GM19240 (cell line): Measurements from ENCODE around the gene TBK1.
"Not testable (repeated sequence)": the region's sequence is repeated elsewhere in the genome, so short reads cannot be mapped to it uniquely, and the experiment has no call there.

Source experiments
- DNase-seq: peaks from one replicate; pipeline ENCODE4 v3.0.0; 2011; ENCODE audit warnings: low spot score; ENCODE audit not compliant: insufficient read length

The TBK1 gene

DNA sequence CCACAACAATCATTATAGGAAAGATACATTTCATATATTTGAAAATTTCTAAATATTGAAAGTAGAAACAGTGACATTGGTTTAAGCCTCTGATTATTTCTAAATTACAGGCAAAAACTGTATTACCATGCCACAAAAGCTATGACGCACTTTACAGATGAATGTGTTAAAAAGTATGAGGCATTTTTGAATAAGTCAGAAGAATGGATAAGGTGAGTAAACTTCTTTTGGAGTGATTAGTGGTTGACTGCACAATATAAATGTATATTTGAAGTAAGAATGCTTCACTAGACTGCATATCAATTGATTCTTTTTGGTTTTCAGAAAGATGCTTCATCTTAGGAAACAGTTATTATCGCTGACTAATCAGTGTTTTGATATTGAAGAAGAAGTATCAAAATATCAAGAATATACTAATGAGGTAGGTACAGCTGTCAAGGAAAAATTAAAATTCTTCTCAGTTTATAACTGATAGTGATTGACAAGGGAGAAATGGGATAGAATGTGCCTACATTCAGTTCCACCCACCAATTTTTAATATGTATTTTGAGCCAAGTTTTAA lies 45.0 kb downstream of the TBK1 start:
- DNase-seq: no peak

DNA sequence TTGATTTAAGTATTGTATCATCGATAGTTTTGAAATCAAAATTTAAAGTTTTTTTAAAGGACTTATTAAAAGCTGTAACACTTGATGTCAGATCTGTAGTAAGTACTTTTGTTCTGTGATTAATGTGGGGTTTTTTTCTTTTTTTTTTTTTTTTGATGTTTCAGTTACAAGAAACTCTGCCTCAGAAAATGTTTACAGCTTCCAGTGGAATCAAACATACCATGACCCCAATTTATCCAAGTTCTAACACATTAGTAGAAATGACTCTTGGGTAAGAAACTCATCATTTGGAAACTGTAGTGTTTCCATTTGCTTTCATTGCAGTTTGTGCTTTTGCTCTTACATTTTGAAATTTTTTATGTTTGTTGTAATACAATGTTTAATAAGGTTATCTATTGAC lies 45.6 kb downstream of the TBK1 start:
- no peak for DNase-seq

DNA sequence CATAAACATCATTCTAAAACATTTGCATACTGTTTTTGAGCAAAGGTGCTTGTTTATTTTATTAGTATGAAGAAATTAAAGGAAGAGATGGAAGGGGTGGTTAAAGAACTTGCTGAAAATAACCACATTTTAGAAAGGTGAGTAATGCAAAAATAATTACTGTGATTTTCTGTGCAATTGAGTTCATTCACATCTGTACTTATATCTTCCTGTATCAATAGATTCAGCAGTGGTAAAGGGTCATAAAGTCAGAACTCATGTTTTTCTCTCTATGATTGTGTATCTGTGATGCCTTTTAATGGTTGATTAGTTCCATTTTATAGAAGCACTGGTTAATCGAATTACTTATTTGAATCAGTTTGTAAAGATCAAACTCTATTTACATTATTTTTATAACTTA lies 46.0 kb downstream of the TBK1 start:
- DNase-seq: no peak

DNA sequence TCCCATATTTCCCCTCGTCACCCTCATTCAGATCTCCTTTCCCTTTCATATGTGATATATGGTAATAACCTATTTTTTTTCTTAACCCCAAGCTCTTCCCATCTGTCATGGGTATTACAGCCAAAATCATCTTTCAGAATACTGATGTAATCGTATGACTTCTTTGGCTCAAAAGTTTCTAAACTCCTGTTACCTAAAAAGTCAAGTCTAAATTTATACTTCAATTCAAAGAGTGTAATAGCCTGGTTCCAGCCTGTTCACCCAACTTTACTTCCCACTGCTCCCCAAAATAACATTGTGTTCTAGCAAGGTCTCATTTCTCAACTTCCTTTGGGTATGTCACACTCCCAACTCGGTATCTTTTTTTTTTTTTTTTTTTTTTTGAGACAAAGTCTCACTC lies 48.5 kb downstream of the TBK1 start:
- no peak for DNase-seq

DNA sequence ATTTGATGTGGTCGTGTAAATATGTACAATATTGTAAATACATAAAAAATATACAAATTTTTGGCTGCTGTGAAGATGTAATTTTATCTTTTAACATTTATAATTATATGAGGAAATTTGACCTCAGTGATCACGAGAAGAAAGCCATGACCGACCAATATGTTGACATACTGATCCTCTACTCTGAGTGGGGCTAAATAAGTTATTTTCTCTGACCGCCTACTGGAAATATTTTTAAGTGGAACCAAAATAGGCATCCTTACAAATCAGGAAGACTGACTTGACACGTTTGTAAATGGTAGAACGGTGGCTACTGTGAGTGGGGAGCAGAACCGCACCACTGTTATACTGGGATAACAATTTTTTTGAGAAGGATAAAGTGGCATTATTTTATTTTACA lies 49.6 kb downstream of the TBK1 start:
- no peak for DNase-seq

DNA sequence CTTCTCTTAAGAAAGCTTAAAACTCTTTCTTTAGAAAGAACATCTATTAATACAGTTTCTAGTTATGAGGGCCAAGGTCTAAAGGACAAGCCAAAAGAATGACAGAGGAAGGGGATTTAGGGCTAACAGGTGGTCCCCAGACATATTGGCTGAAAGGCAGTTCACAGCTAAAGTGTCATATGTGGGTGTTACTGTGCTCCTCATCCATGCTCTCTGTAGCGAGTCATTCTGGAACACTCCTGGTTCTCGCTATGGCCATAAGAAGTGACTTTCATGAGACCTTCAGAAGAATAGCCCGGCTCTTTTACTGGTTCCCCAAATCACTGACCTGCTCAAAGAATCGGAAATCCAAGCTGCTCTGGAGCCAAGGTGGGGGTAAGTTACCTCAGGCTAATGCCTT lies 55.0 kb downstream of the TBK1 start:
- no peak for DNase-seq

DNA sequence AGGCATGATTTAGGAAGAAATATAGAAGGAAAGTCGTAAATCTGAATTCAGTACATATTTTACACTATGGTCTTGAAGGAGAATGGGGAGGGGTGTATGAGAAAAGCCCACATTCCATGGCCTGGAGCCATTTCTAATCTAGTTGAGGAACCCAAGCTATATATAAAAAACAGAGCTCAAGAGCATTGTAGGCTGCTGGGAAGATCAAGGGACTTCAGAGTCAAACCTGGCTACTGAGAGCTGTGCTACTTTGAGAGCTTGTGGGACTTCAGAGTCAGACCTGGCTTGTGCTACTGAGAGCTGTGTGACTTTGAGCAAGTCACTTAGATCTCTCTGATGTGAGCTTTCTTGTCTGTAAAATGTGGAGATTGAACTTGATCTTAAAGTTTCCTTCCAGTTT lies 58.7 kb downstream of the TBK1 start:
- DNase-seq: no peak

DNA sequence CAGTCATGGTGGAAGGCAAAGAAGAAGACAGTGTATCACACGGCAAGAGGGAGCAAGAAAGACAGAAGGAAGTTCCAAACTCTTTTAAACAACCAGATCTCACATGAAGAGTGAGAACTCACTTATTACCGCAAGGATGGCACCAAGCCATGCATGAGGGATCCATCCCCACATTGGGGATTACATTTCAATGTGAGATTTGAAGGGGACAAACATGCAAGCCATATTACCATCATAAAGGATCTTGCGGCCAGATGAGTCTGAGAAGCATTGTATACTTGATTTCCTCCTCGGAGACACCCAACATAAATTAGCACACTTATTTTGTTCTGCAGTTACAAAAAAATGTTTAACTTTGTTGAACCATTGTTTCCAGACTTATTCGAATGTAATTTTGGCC lies 66.5 kb downstream of the TBK1 start:
- no peak for DNase-seq

DNA sequence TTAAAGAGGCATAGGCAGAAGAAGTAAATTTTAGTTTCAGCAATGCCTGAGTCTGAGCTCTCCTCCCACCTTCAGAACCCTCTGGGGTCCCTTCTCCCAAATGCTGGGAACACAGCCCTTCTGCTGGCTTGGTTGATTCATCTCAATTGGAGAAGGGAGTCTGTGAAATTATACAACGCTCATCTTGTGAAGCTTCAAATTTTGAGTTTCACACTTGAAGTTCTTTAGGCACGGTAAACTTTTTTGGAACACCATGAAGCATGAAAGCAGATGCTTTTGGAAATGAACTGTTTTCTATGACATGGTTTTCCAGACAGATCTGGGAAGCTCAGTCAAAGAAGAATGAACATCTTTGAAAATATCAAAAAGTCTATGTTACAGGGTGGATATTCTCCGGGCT lies 69.9 kb downstream of the TBK1 start:
- DNase-seq: no peak

DNA sequence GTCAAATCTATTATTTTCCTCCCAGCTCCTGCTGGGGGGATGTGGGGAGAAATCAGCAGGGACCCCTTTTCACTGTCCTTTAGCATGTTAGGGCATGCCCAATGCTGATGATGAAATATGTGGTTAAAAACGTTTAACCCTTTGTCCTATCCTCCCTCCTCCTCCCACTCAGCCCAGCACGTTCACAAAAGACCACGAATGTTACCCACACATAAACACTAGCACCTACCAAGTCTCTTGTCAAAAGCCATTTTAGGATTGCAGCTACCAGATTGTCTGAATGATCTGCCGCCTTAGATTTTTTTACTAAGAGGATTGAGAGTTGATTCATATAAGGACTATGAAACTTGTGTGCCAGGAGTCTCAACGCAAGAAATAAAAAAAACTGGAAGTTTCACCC lies 70.4 kb downstream of the TBK1 start:
- no peak for DNase-seq

DNA sequence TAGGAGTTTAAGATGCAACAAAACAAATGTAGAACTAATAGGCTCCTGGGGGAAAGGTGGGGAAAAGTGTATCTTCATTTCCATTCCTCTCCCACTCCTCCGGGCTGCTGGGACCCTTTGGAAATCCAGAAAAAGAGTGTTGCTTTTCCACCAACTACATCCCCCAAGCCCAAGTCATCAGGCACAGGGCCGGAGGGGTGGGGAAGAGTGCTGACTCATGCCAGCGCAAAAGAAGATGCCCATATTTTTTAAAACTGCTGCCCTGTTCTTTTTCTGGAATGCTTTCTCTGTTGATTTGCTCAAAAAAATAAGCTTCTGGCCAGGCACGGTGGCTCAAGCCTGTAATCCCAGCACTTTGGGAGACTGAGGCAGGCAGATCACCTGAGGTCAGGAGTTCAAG lies 70.9 kb downstream of the TBK1 start:
- no peak for DNase-seq

DNA sequence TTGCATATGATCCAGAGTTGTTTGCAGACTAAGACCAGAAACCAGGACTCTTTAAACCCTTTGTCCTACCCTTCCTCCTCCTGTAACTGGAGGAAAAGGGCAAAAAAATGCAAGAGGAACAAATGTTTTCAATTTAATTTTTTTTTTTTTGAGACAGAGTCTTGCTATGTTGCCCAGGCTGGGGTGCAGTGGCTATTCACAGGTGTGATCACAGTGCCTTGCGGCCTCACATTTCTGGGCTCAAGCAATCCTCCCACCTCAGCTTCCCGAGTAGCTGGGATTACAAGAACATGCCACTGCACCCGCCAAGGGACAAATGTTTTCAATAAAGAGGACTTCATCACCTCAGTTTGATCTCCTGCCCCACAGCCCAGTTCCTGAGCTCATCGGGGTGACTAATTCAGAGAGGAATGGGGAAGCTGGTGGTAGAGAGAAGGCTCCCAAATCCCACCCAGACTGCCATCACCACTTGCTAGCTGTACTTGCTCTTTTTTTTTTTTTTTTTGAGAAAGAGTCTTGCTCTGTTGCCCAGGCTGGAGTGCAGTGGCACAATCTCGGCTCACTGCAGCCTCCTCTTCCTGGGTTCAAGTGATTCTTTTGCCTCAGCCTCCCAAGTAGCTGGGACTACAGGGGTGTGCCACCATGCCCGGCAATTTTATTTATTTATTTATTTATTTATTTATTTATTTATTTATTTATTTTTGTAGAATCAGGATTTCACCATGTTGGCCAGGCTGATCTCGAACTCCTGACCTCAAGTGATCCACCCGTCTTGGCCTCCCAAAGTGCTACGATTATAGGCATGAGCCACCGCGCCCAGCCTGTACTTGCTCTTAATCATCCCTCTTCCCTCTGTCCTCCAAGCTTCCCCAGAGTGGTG lies 71.9 kb downstream of the TBK1 start:
- DNase-seq: not testable (repeated sequence)

DNA sequence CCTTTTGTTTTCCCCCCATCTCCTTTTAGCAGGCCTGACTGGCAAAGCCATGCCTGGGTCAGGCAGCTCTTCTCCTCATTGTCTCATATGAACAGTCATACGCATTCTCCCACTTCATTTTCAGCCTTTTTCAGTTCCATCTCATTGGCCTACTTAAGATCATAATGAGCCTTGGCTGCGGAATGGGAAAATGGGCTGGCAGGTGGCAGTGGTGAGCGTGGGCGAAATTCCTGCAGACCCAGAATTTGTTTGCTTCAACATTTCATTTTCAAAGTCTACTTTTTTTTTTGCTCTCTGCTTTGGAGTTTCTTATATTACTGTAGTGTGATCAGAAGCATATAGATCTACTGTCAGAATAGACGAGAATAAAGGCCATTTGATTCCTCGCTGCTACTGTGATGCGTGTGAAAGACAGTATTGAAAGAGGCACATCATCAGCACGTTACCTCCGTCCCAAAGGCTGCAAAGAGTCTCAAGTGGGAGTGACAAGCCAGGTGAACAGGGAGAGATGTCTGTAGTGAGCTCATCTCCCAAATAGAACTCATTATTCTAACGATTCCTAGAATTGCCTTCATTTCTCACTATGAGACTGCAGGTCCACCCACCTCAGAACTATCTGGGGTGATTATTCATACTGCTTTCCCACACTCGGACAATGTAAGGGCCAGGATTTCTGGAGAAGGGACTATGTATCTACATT lies 73.7 kb downstream of the TBK1 start:
- DNase-seq: no peak

DNA sequence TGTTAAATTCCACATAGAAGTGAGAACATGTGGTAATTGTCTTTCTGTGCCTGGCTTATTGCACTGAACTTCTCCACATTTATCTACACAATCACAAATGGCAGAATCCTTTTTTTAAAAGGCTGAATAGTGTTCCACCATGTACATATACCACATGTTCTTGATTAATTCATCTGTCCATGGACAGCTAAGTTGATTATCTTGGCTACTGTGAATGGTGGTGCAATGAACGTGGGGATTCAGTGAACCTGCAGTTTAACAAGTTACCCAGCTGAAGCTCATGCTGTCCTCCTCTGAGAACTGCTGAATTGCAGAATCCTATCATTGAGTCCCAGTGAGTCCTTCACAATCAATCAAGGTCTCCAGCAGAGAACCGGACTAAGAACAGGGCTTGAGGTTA lies 74.9 kb downstream of the TBK1 start:
- no peak for DNase-seq

DNA sequence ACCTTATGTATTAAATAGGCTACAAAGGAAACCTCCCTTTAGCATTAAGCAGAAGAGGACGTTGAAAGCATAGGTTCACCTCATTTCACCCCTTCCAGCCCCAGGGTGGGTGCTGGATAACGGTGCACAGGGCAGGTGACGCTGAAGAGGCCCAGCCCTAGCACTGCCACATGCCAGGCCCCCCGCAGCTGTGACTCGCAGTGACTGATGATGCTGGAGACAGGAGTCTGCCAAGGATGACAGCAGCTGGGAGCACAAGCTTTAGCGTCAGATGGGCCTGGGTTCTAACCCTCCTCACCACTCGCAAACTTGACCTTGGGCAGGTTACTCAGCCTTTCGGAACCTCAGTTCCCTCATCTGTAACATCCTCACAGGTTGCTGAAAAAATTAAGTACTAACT lies 76.7 kb downstream of the TBK1 start:
- no peak for DNase-seq

DNA sequence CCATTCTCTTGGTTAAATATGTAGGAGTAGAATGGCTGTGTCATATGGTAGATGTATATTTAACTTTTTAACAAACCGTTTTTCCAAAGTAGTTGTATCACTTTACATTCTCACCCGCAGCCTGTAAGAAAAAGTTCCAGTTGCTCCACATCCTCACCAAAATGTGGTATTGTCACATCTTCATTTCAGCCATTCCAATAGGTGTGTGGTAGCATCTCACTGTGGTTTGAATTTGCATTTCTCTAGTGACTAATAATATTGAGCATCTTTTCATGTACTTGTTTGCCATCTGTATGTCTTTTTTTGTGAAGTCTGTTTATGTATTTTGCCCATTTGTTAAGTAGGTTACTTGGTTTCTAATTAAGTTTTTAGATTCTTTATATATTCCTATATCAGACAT lies 78.6 kb downstream of the TBK1 start:
- no peak for DNase-seq

DNA sequence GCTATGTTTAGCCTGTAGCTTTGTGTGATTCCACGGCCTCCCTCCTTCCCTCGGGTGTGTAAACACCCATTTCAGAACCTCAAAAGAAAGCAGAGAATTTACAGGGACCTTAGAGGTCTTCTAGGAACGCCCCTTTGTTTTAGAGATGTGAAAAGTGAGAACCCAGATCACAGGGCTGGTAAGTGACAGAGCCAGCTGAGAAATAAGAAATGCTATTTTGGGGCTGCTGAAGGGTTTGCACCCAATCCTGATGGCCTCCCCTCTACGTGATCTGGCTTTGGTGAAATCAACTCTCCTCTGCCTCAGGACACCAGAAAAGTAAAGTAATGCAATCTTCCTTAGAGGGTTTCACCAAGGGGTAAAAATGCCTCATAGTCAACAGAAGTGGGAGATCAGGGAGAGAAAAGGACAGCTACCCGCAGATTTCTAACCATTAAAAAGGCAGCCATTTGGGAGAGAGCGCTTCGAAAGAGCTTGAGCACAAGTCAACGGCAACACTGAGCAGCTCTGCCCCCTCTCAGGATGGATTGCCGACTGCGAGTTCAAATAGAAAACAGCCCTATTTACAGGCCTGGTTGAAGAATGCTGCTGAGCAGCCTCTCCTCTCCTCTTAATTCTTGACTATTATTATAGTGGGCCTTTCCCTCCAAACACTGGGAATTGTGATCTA lies 79.9 kb downstream of the TBK1 start:
- DNase-seq: no peak

DNA sequence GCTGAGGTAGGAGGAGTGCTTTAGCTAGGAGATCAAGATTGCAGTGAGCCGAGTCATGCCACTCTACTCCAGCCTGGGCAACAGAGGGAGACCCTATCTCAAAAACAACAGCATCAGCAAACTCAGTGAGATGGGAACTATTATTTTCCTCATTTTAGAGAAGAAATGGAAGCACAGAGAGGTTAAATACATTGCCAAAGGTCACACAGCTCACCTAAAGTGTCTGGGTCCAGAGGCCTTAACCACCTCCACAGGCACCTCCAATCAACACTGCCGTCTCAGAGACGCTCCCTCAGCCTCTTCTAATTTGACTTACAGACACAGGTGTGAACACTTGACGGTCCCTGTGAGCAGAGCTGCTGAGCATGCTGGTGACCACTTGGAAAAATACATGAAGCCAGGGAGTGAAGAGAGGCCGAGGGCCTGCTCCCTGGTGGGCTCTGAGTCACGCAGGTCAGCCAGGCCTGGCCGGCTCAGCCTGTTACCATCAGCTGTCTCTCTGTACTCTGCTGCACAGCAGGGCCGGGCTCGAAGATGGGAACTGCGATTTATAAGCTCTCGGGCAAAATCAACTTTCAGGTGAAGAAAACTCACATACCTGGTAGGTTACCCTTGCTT lies 80.9 kb downstream of the TBK1 start:
- no peak for DNase-seq

DNA sequence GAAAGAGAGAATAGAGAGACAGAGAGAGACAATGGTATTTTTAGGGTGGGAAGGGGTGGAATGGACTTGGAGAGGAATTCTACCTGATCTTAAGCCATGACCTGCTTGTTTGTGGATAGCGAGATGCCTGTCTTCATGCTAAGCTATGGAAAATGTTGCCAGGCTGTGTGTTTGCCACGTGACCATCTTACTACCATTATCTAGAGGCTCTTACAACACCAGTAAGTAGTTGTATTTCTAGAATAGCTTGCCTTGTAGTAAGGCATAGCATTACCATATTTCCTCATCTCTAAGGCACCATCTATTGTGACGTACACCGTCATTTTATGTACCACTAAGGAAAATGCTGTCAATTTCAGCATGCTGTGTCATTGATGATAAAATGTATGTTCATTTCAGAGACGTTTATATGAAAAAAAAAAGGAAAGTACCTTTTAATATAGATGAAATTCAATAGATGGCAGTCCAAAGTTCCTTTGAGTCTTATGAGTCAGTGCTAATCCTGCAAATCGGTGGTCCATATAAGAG lies 82.8 kb downstream of the TBK1 start:
- DNase-seq: no peak

DNA sequence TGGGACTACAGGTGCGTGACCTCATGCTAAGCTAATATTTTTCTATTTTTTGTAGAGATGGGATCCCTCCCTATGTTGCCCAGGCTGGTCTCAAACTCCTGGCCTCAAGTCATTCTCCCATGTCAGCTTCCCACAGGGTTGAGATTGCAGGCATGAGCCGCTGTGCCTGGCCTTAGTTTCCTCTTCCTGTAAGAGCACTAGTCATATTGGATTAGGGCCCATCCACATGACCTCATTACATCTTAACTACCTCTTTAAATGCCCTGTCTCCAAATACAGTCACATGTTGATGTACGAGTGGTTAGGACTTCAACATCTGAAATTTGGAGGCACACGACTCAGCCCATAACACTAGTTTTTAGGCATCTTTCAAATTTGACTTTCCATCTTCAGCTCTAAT lies 86.2 kb downstream of the TBK1 start:
- DNase-seq: no peak

DNA sequence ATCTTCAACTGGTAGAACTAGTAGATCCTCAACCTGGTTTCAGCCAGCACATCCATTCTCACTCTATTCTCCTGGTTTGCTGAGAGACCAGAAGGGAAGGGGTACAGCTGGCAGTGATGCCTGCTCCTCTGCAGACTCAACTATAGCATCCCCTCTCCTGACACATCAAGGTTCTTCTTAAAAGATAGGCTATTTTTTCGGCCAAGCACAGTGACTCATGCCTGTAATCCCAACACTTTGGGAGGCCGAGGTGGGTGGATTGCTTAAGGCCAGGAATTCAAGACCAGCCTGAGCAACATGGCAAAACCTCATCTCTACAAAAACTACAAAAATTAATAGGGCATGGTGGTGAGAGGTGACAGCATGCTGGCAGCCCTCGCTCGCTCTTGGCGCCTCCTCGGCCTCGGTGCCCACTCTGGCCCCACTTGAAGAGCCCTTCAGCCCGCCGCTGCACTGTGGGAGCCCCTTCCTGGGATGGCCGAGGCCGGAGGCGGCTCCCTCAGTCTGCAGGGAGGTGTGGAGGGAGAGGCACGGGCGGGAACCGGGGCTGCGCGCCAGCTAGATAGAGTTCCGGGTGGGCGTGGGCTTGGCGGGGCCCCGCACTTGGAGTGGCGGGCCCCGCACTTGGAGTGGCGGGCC lies 90.6 kb downstream of the TBK1 start:
- DNase-seq: not testable (repeated sequence)
